ENCODE measurements around the gene KRTAP9-6.
"Not testable (repeated sequence)": the region's sequence is repeated elsewhere in the genome, so short reads cannot be mapped to it uniquely, and the experiment has no call there.

DNA sequence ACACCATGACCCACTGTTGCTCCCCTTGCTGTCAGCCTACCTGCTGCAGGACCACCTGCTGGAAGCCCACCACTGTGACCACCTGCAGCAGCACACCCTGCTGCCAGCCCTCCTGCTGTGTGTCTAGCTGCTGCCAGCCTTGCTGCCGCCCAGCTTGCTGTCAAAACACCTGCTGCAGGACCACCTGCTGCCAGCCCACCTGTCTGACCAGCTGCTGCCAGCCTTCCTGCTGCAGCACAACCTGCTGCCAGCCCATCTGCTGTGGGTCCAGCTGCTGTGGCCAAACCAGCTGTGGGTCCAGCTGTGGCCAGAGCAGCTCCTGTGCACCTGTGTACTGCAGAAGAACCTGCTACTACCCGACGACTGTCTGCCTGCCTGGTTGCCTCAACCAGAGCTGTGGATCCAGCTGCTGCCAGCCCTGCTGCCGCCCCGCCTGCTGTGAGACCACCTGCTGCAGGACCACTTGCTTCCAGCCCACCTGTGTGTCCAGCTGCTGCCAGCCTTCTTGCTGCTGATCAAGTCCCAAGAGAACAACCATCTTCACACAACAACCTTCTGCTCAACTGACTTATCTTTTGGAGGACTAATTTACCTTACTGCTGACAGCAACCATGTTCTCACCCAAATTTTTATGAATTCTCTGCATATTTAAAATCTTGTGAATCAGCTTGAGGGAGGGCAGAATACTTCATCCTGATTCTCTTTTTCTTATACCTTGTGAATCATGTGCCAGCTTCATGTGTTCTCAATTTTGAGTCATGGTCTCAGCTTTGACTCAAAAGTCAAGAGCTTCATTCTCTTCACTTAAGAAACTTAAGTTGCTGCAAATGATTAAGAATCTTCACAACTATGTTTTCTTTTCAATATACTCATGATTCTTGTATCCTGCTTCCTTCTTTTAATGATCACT, 9.5 kb upstream of the KRTAP9-6 start, which contains the start of gene KRTAP9-9:
- not testable (repeated sequence) for TF ChIP-seq POLR2AphosphoS5, POLR2A (IDR thresholded peaks at IDR 0.05)
- TF ChIP-seq, protein P1, sequence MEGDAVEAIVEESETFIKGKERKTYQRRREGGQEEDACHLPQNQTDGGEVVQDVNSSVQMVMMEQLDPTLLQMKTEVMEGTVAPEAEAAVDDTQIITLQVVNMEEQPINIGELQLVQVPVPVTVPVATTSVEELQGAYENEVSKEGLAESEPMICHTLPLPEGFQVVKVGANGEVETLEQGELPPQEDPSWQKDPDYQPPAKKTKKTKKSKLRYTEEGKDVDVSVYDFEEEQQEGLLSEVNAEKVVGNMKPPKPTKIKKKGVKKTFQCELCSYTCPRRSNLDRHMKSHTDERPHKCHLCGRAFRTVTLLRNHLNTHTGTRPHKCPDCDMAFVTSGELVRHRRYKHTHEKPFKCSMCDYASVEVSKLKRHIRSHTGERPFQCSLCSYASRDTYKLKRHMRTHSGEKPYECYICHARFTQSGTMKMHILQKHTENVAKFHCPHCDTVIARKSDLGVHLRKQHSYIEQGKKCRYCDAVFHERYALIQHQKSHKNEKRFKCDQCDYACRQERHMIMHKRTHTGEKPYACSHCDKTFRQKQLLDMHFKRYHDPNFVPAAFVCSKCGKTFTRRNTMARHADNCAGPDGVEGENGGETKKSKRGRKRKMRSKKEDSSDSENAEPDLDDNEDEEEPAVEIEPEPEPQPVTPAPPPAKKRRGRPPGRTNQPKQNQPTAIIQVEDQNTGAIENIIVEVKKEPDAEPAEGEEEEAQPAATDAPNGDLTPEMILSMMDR (IDR thresholded peaks at IDR 0.05) = not testable (repeated sequence)

Measured in breast epithelium (tissue), 3 donors.